Parathyroid adenoma (tissue), 2 donors: ENCODE results near the gene DNAJB8.

Experiments used
- H2AFZ ChIP-seq: fragments of 300-600 bp; sonication (generic); one replicate; pipeline ENCODE4 v1.7.0; 2017; ENCODE audit warnings: antibody characterized with exemption, mild to moderate bottlenecking
- H3K27ac ChIP-seq: fragments of 300-600 bp; sonication (generic); one replicate; pipeline ENCODE4 v1.7.0; 2017
- H3K27me3 ChIP-seq: fragments of 300-600 bp; sonication (generic); one replicate; pipeline ENCODE4 v1.7.0; 2017; ENCODE audit warnings: low read length; ENCODE audit not compliant: control insufficient read depth, insufficient read depth
- H3K36me3 ChIP-seq: fragments of 300-600 bp; sonication (generic); one replicate; pipeline ENCODE4 v1.7.0; 2017; ENCODE audit warnings: low read length; ENCODE audit not compliant: control insufficient read depth, insufficient read depth
- H3K4me1 ChIP-seq: fragments of 300-600 bp; sonication (generic); one replicate; pipeline ENCODE4 v1.7.0; 2017; ENCODE audit warnings: control low read depth
- H3K4me2 ChIP-seq: fragments of 300-600 bp; sonication (generic); one replicate; pipeline ENCODE4 v1.7.0; 2017; ENCODE audit warnings: low read length
- H3K4me3 ChIP-seq: fragments of 300-600 bp; sonication (generic); one replicate; pipeline ENCODE4 v1.7.0; 2017; ENCODE audit warnings: low read depth, low read length
- H3K79me2 ChIP-seq: fragments of 300-600 bp; sonication (generic); one replicate; pipeline ENCODE4 v1.7.0; 2017; ENCODE audit warnings: control low read depth
- H3K9ac ChIP-seq: fragments of 300-600 bp; sonication (generic); one replicate; pipeline ENCODE4 v1.7.0; 2017; ENCODE audit warnings: mild to moderate bottlenecking
- H3K9me3 ChIP-seq: fragments of 300-600 bp; sonication (generic); one replicate; pipeline ENCODE4 v1.7.0; 2017; ENCODE audit warnings: low read length; ENCODE audit not compliant: control insufficient read depth
- CTCF ChIP-seq: fragments of 300-600 bp; sonication (generic); IDR thresholded peaks from one replicate; pipeline ENCODE4 v1.7.0; 2017; ENCODE audit warnings: antibody characterized with exemption, mild to moderate bottlenecking
- donor health status: primary hyperparathyroidism.

Gene DNAJB8

GRCh38 chr3:128473737-128474136, 7.0 kb upstream of the DNAJB8 start:
- Histone ChIP-seq H3K4me1 (no peaks in the 10 kb centered on the region), H3K9ac (no peak overlapping the region), H3K27ac (no peak overlapping the region), H3K9me3 (no peaks in the 10 kb centered on the region), H3K27me3 (no peaks in the 10 kb centered on the region), H3K36me3 (no peaks in the 10 kb centered on the region), H2AFZ (no peak overlapping the region), H3K4me3 (no peak overlapping the region), H3K4me2 (no peak overlapping the region), H3K79me2 (no peaks in the 10 kb centered on the region)
- no peak for TF ChIP-seq CTCF

DNA sequence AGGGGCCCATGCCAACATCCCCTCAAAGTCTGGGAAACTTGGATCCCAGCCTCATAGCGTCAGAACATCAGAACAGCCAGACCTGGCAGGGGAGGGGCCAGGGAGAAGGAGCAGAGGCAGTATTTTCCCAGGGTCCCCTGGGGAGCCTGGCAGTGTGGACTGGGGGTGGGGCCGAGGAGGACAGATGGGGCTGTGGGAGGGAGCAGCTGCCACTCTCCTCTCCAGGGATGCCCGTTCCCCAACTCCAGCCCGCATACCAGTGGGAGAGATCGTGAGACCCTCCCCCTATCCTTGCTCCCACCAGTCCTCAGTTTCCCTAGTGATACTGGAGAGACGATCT, 6.5 kb upstream of the DNAJB8 start:
- no peak overlapping the region for H3K27ac ChIP-seq
- H3K4me1 ChIP-seq = no peaks in the 10 kb centered on the region
- H2AFZ ChIP-seq = no peak overlapping the region
- H3K9me3 ChIP-seq = no peaks in the 10 kb centered on the region
- no peak for TF ChIP-seq CTCF
- no peaks in the 10 kb centered on the region for H3K36me3 ChIP-seq
- no peaks in the 10 kb centered on the region for H3K27me3 ChIP-seq
- H3K4me3 ChIP-seq = no peak overlapping the region
- no peaks in the 10 kb centered on the region for H3K79me2 ChIP-seq
- no peak overlapping the region for H3K9ac ChIP-seq
- no peak overlapping the region for H3K4me2 ChIP-seq

- Histone ChIP-seq H3K36me3 (no peaks in the 10 kb centered on the region), H3K27ac (no peak overlapping the region), H3K9ac (no peak overlapping the region), H3K79me2 (no peaks in the 10 kb centered on the region), H3K4me2 (no peak overlapping the region), H3K4me1 (no peaks in the 10 kb centered on the region), H3K9me3 (no peaks in the 10 kb centered on the region), H2AFZ (no peak overlapping the region), H3K4me3 (no peak overlapping the region), H3K27me3 (no peaks in the 10 kb centered on the region)
- TF ChIP-seq CTCF = no peak
These were observed 5.9 kb upstream of the DNAJB8 start for GRCh38 chr3:128472449-128473179.

DNA sequence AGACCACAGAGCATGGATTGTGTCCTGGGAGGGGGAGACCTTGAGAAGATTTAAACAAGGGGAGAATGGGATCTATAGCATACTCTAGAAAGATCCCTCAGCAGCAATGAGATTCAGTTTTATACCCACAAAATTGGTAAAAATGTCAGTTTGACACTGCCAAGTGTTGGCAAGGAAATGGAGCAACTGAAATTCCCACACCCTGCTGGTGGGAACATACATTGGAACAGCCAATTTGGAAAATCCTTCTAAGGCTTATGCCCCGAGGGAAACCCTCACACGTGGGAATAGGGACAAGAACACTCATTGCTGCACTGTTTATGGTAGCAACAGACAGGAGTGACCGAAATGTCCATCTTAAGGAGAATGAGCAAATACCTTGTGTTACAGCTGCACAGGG, 5.0 kb upstream of the DNAJB8 start:
- Histone ChIP-seq H3K27me3 (no peaks in the 10 kb centered on the region), H3K9ac (no peak overlapping the region), H3K36me3 (no peaks in the 10 kb centered on the region), H3K79me2 (no peaks in the 10 kb centered on the region), H3K4me2 (no peak overlapping the region), H2AFZ (no peak overlapping the region), H3K4me3 (no peak overlapping the region), H3K9me3 (no peaks in the 10 kb centered on the region), H3K4me1 (no peaks in the 10 kb centered on the region), H3K27ac (no peak overlapping the region)
- TF ChIP-seq CTCF = no peak

- TF ChIP-seq CTCF = no peak
- Histone ChIP-seq H3K9me3 (no peaks in the 10 kb centered on the region), H3K27me3 (no peaks in the 10 kb centered on the region), H3K27ac (no peak overlapping the region), H3K79me2 (no peaks in the 10 kb centered on the region), H3K4me3 (no peak overlapping the region), H3K36me3 (no peaks in the 10 kb centered on the region), H3K4me1 (no peaks in the 10 kb centered on the region), H3K4me2 (no peak overlapping the region), H3K9ac (no peak overlapping the region), H2AFZ (no peak overlapping the region)
These were observed 4.4 kb upstream of the DNAJB8 start for GRCh38 chr3:128471110-128471509.
